Rectal smooth muscle tissue (tissue), 1 donor: ENCODE measurements around the gene MCMBP.

Experiments
- H3K27ac ChIP-seq: one replicate; pipeline ENCODE4 v1.7.0; 2013; ENCODE audit warnings: low read depth, low read length, inconsistent platforms
- H3K27me3 ChIP-seq: one replicate; pipeline ENCODE4 v1.7.0; 2013; ENCODE audit warnings: low read length; ENCODE audit not compliant: control insufficient read depth, insufficient read depth
- H3K36me3 ChIP-seq: one replicate; pipeline ENCODE4 v1.7.0; 2013; ENCODE audit warnings: low read length; ENCODE audit not compliant: control insufficient read depth, insufficient read depth
- H3K4me1 ChIP-seq: one replicate; pipeline ENCODE4 v1.7.0; 2013; ENCODE audit warnings: low read length; ENCODE audit not compliant: control insufficient read depth, insufficient read depth
- H3K4me3 ChIP-seq: one replicate; pipeline ENCODE4 v1.7.0; 2013; ENCODE audit warnings: low read length
- H3K9ac ChIP-seq: one replicate; pipeline ENCODE4 v1.7.0; 2013; ENCODE audit warnings: low read length

MCMBP gene

GRCh38 chr10:119845656-119846055 lies 27.0 kb downstream of the MCMBP start:
- no peak overlapping the region for H3K9ac ChIP-seq
- peaks cover 31% of the 10 kb centered on the region for H3K36me3 ChIP-seq
- H3K4me1 ChIP-seq = no peaks in the 10 kb centered on the region
- H3K27me3 ChIP-seq = no peaks in the 10 kb centered on the region
- H3K4me3 ChIP-seq = no peak overlapping the region
- no peak overlapping the region for H3K27ac ChIP-seq

- Histone ChIP-seq H3K36me3 (peaks cover 8% of the 10 kb centered on the region), H3K4me3 (no peak overlapping the region), H3K9ac (no peak overlapping the region), H3K27me3 (no peaks in the 10 kb centered on the region), H3K27ac (no peak overlapping the region), H3K4me1 (no peaks in the 10 kb centered on the region)
Measured at GRCh38 chr10:119834188-119834587, 38.5 kb downstream of the MCMBP start.

- Histone ChIP-seq H3K27me3 (no peaks in the 10 kb centered on the region), H3K4me3 (no peak overlapping the region), H3K36me3 (peaks cover 8% of the 10 kb centered on the region), H3K27ac (no peak overlapping the region), H3K9ac (no peak overlapping the region), H3K4me1 (no peaks in the 10 kb centered on the region)
Measured at GRCh38 chr10:119832951-119833350, 39.7 kb downstream of the MCMBP start.

- peaks cover 8% of the 10 kb centered on the region for H3K36me3 ChIP-seq
Measured at GRCh38 chr10:119831656-119832055, 41.0 kb downstream of the MCMBP start.

GRCh38 chr10:119830851-119831250 lies 41.8 kb downstream of the MCMBP start:
- H3K9ac ChIP-seq = no peak overlapping the region
- H3K4me3 ChIP-seq = no peak overlapping the region
- H3K27me3 ChIP-seq = no peaks in the 10 kb centered on the region
- peaks cover 8% of the 10 kb centered on the region for H3K36me3 ChIP-seq
- H3K27ac ChIP-seq = no peak overlapping the region
- no peaks in the 10 kb centered on the region for H3K4me1 ChIP-seq

More at GRCh38 chr10:119831656-119832055, 41.0 kb downstream of the MCMBP start:
- H3K27me3 ChIP-seq = no peaks in the 10 kb centered on the region
- no peak overlapping the region for H3K4me3 ChIP-seq
- no peak overlapping the region for H3K9ac ChIP-seq
- H3K27ac ChIP-seq = no peak overlapping the region
- no peaks in the 10 kb centered on the region for H3K4me1 ChIP-seq

GRCh38 chr10:119829429-119829828 lies 43.2 kb downstream of the MCMBP start:
- no peaks in the 10 kb centered on the region for H3K27me3 ChIP-seq
- H3K4me1 ChIP-seq = no peaks in the 10 kb centered on the region
- H3K27ac ChIP-seq = no peak overlapping the region
- H3K36me3 ChIP-seq = peaks cover 8% of the 10 kb centered on the region
- no peak overlapping the region for H3K9ac ChIP-seq
- no peak overlapping the region for H3K4me3 ChIP-seq

GRCh38 chr10:119827430-119827829 lies 45.2 kb downstream of the MCMBP start:
- H3K27ac ChIP-seq = no peak overlapping the region
- H3K4me3 ChIP-seq = no peak overlapping the region
- no peaks in the 10 kb centered on the region for H3K4me1 ChIP-seq
- no peaks in the 10 kb centered on the region for H3K27me3 ChIP-seq
- H3K9ac ChIP-seq = no peak overlapping the region
- H3K36me3 ChIP-seq = peaks cover 13% of the 10 kb centered on the region

GRCh38 chr10:119826771-119827170 lies 45.9 kb downstream of the MCMBP start:
- H3K9ac ChIP-seq = no peak overlapping the region
- no peaks in the 10 kb centered on the region for H3K4me1 ChIP-seq
- H3K4me3 ChIP-seq = no peak overlapping the region
- H3K27ac ChIP-seq = no peak overlapping the region
- H3K36me3 ChIP-seq = peaks cover 13% of the 10 kb centered on the region
- H3K27me3 ChIP-seq = no peaks in the 10 kb centered on the region

- Histone ChIP-seq H3K9ac (no peak overlapping the region), H3K36me3 (peaks cover 13% of the 10 kb centered on the region), H3K27ac (no peak overlapping the region), H3K27me3 (no peaks in the 10 kb centered on the region), H3K4me1 (peaks cover 3% of the 10 kb centered on the region), H3K4me3 (no peak overlapping the region)
Measured at GRCh38 chr10:119824299-119824698, 48.3 kb downstream of the MCMBP start.

- Histone ChIP-seq H3K27ac (no peak overlapping the region), H3K36me3 (peaks cover 10% of the 10 kb centered on the region), H3K9ac (no peak overlapping the region), H3K4me1 (peaks cover 3% of the 10 kb centered on the region), H3K27me3 (no peaks in the 10 kb centered on the region), H3K4me3 (no peak overlapping the region)
Measured at GRCh38 chr10:119821182-119821581, 51.5 kb downstream of the MCMBP start.

GRCh38 chr10:119818889-119819270 lies 53.8 kb downstream of the MCMBP start:
- no peak overlapping the region for H3K9ac ChIP-seq
- H3K4me1 ChIP-seq = peaks cover 3% of the 10 kb centered on the region
- peaks cover 5% of the 10 kb centered on the region for H3K36me3 ChIP-seq
- peak overlapping the region; percentile 28 for H3K27ac ChIP-seq
- peak overlapping the region; percentile 52 for H3K4me3 ChIP-seq
- no peaks in the 10 kb centered on the region for H3K27me3 ChIP-seq

GRCh38 chr10:119817991-119818888 lies 54.4 kb downstream of the MCMBP start:
- Histone ChIP-seq H3K9ac (no peak overlapping the region), H3K27ac (peak overlapping the region; percentile 28), H3K36me3 (peaks cover 3% of the 10 kb centered on the region), H3K4me1 (peaks cover 3% of the 10 kb centered on the region), H3K27me3 (no peaks in the 10 kb centered on the region), H3K4me3 (peak overlapping the region; percentile 52)

- H3K9ac ChIP-seq = no peak overlapping the region
- no peak overlapping the region for H3K4me3 ChIP-seq
- no peak overlapping the region for H3K27ac ChIP-seq
- H3K27me3 ChIP-seq = no peaks in the 10 kb centered on the region
- peaks cover 3% of the 10 kb centered on the region for H3K4me1 ChIP-seq
- H3K36me3 ChIP-seq = no peaks in the 10 kb centered on the region
Measured at GRCh38 chr10:119815671-119816070, 57.0 kb downstream of the MCMBP start.
